HepG2 (cell line): ENCODE measurements around the gene FAIM. TPM values are rescaled to one million over a fixed set of nuclear protein-coding genes. Genes with fewer than 3 reads are reported as not detected.
A peak's percentile ranks its signal among the peaks of the same experiment; 100 is the strongest.

ENCODE experiments used
- CSRNP2 ChIP-seq: sonication (generic); formaldehyde crosslinking; conservative IDR thresholded peaks from 2 replicates; pipeline ENCODE4 v1.8.0; 2022; ENCODE audit warnings: low read depth, missing genetic modification reagents
- MED1 ChIP-seq: sonication (generic); formaldehyde crosslinking; IDR thresholded peaks from 2 replicates; pipeline ENCODE4 v1.4.0; 2020; ENCODE audit warnings: missing genetic modification reagents
- MEIS2 ChIP-seq: sonication (generic); formaldehyde crosslinking; IDR thresholded peaks from 2 replicates; pipeline ENCODE4 v1.9.0; 2021; ENCODE audit warnings: mild to moderate bottlenecking, missing genetic modification reagents
- PAF1 ChIP-seq: IDR thresholded peaks from 2 replicates; pipeline ENCODE4 v1.6.1; 2016; ENCODE audit warnings: missing genetic modification reagents, missing compliant biosample characterization
- POGK ChIP-seq: sonication (generic); formaldehyde crosslinking; conservative IDR thresholded peaks from 2 replicates; pipeline ENCODE4 v1.8.0; 2022; ENCODE audit warnings: mild to moderate bottlenecking, moderate library complexity, missing genetic modification reagents
- USF2 ChIP-seq, 2 experiments: sonication (generic) in 1 of 2; formaldehyde crosslinking in 1 of 2; IDR thresholded peaks; 2 replicates each; pipeline versions ENCODE4 v1.5.1 to v1.6.1; 2011 to 2020; ENCODE audit warnings: borderline replicate concordance in 1 of 2, low read depth in 1 of 2, low read length in 1 of 2, mild to moderate bottlenecking in 1 of 2, missing genetic modification reagents in 1 of 2, moderate library complexity in 1 of 2
- ZBTB33 ChIP-seq: sonication (generic); formaldehyde crosslinking; IDR thresholded peaks from 2 replicates; pipeline ENCODE4 v1.4.0; 2020; ENCODE audit warnings: missing genetic modification reagents
- ZBTB46 ChIP-seq: sonication (generic); formaldehyde crosslinking; IDR thresholded peaks from 2 replicates; pipeline ENCODE4 v1.4.0; 2020; ENCODE audit warnings: mild to moderate bottlenecking, missing genetic modification reagents, borderline replicate concordance
- ZFP91 ChIP-seq: sonication (generic); formaldehyde crosslinking; IDR thresholded peaks from 2 replicates; pipeline ENCODE4 v1.9.0; 2022; ENCODE audit warnings: missing genetic modification reagents, mild to moderate bottlenecking, borderline replicate concordance
- ZNF501 ChIP-seq: sonication (generic); formaldehyde crosslinking; IDR thresholded peaks from 2 replicates; pipeline ENCODE4 v1.5.1; 2020; ENCODE audit warnings: mild to moderate bottlenecking, moderate library complexity, missing genetic modification reagents
- polyA plus RNA-seq, 8 experiments: library from polyadenylated mRNA; depleted of rRNA in 3 of 8; stranded (reverse) in 7 of 8; unstranded in 1 of 8; fragments of >200 nt; fragmentation: Illumina TruSeq in 4 of 8; extraction: Trizol in 4 of 8; gene quantifications; 2 replicates each; pipeline versions ENCODE4 v1.2.1 to v1.2.3, GENCODE V29; 2011 to 2016; ENCODE audit warnings: low read depth in 4 of 8, missing spikeins in 1 of 8, mixed read lengths in 1 of 8; ENCODE audit not compliant: insufficient read depth in 1 of 8
- total RNA-seq, 5 experiments: library from RNA; depleted of rRNA; stranded (reverse); fragments of >200 nt; fragmentation: Illumina TruSeq; extraction: Trizol; gene quantifications; 2 replicates each; pipeline ENCODE4 v1.2.3, GENCODE V29; 2016; ENCODE audit warnings: low read depth in 1 of 5

FAIM gene
- total and polyA plus RNA-seq, 2 of the 13 experiments (the other 11 are each of a cell fraction or from before 2014, with no cell fraction given) = 4.3 to 25.8 TPM

- TF ChIP-seq USF2 (IDR thresholded peaks at IDR 0.05; ENCODE audit: low read depth, low read length) (no peak), USF2 (CRISPR knock-in tag; IDR thresholded peaks at IDR 0.05; ENCODE audit: borderline replicate concordance) (no peak), CSRNP2 (CRISPR knock-in tag) (no peak), MED1 (CRISPR knock-in tag) (no peak), POGK (no peak), ZBTB46 (CRISPR knock-in tag) (no peak), PAF1 (CRISPR knock-in tag) (no peak), ZNF501 (CRISPR knock-in tag) (no peak), MEIS2 (CRISPR knock-in tag) (no peak), ZFP91 (CRISPR knock-in tag) (0 out of 2 replicates have a peak, but pooled peaks have one; percentile 24), ZBTB33 (no peak)
- TF ChIP-seq, all 625 proteins: peak for 3
Observed at GRCh38 chr3:138649134-138649533, 40.6 kb downstream of the FAIM start (continued).
